Measurements from ENCODE around the gene ECHDC1.

- TF ChIP-seq EZH2 (IDR thresholded peaks at IDR 0.05; ENCODE audit: low read depth, low read length, severe bottlenecking) (no peak), CTCF (IDR thresholded peaks at IDR 0.05; ENCODE audit: control extremely low read depth in 1 of 3, insufficient read depth in 1 of 3, low read depth in 1 of 3, low read length in 3 of 3) (no peak), E2F6 (IDR thresholded peaks at IDR 0.05) (no peak), GABPA (IDR thresholded peaks at IDR 0.05; ENCODE audit: borderline replicate concordance, insufficient read depth, low read length) (no peak), TCF12 (IDR thresholded peaks at IDR 0.05; ENCODE audit: low read depth, low read length) (no peak), SP4 (IDR thresholded peaks at IDR 0.05; ENCODE audit: low read length) (no peak), MAX (IDR thresholded peaks at IDR 0.05) (no peak), USF2 (IDR thresholded peaks at IDR 0.05; ENCODE audit: low read length) (no peak), POLR2A (IDR thresholded peaks at IDR 0.05; ENCODE audit: control extremely low read depth in 1 of 2, low read depth in 2 of 2, low read length in 2 of 2) (no peak), GTF2F1 (IDR thresholded peaks at IDR 0.05; ENCODE audit: borderline replicate concordance, low read depth, low read length) (no peak), NRF1 (IDR thresholded peaks at IDR 0.05; ENCODE audit: low read depth, low read length) (no peak)
Observed at GRCh38 chr6:127338936-127339335, 4.5 kb downstream of the ECHDC1 start.
